Ovary (tissue), 3 donors: ENCODE results near the gene SLC27A6.

ENCODE experiments used
- CTCF ChIP-seq, 3 donors: fragments of 450-650 bp in 2 of 3; fragments of 200-600 bp in 1 of 3; IDR thresholded peaks; one replicate each; pipeline versions ENCODE4 v1.5.1 to v1.8.0; 2016 to 2022; ENCODE audit warnings: antibody characterized with exemption in 3 of 3, mild to moderate bottlenecking in 1 of 3
- EP300 ChIP-seq: sonication (generic); formaldehyde crosslinking; IDR thresholded peaks from one replicate; pipeline ENCODE4 v1.6.1; 2017; ENCODE audit warnings: antibody characterized with exemption
- donor health status: DM: no; HTN: no; CAD: no.

- no peak for TF ChIP-seq CTCF (IDR thresholded peaks at IDR 0.05)
- no peak for TF ChIP-seq EP300
These were observed 117.2 kb downstream of the SLC27A6 start for GRCh38 chr5:129082225-129083136.
